ENCODE measurements around the gene ATG13.

DNA sequence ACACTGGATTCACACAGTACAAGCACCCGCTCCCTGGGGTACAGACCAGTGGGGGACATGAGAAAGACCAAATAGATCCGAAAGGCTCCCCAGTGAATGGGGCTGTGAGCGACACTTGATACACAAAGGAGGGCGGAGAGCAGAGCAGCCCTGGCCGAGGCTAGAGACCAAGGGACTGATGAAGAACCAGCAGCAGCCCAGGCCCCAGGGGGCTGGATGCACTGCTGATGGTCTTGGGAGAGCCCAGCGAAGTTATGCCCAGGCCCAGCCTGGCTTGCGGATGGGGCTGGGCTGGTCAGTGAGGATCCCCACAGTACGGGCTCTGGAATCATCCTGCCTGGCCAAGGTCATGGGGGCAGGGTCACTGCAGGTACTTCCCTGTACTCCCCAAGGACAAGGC, 59.8 kb downstream of the ATG13 start:
- TF ChIP-seq ZBTB17 (tag by site-specific recombination; IDR thresholded peaks at IDR 0.05) (no peak), ZBTB7A (tag by site-specific recombination; IDR thresholded peaks at IDR 0.05; ENCODE audit: low read depth) (no peak), ZBTB20 (tag by site-specific recombination; IDR thresholded peaks at IDR 0.05) (no peak), ZBTB8A (tag by site-specific recombination; IDR thresholded peaks at IDR 0.05) (no peak), ZNF621 (tag by site-specific recombination; IDR thresholded peaks at IDR 0.05) (no peak), SETDB1 (IDR thresholded peaks at IDR 0.05; ENCODE audit: insufficient read length, low read length) (no peak), ZNF221 (tag by site-specific recombination; IDR thresholded peaks at IDR 0.05; ENCODE audit: borderline replicate concordance) (no peak), ZNF701 (tag by site-specific recombination; IDR thresholded peaks at IDR 0.05) (no peak)
- TF ChIP-seq, protein P1, sequence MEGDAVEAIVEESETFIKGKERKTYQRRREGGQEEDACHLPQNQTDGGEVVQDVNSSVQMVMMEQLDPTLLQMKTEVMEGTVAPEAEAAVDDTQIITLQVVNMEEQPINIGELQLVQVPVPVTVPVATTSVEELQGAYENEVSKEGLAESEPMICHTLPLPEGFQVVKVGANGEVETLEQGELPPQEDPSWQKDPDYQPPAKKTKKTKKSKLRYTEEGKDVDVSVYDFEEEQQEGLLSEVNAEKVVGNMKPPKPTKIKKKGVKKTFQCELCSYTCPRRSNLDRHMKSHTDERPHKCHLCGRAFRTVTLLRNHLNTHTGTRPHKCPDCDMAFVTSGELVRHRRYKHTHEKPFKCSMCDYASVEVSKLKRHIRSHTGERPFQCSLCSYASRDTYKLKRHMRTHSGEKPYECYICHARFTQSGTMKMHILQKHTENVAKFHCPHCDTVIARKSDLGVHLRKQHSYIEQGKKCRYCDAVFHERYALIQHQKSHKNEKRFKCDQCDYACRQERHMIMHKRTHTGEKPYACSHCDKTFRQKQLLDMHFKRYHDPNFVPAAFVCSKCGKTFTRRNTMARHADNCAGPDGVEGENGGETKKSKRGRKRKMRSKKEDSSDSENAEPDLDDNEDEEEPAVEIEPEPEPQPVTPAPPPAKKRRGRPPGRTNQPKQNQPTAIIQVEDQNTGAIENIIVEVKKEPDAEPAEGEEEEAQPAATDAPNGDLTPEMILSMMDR (tag by site-specific recombination; IDR thresholded peaks at IDR 0.05), result no peak
- TF ChIP-seq, protein P2, sequence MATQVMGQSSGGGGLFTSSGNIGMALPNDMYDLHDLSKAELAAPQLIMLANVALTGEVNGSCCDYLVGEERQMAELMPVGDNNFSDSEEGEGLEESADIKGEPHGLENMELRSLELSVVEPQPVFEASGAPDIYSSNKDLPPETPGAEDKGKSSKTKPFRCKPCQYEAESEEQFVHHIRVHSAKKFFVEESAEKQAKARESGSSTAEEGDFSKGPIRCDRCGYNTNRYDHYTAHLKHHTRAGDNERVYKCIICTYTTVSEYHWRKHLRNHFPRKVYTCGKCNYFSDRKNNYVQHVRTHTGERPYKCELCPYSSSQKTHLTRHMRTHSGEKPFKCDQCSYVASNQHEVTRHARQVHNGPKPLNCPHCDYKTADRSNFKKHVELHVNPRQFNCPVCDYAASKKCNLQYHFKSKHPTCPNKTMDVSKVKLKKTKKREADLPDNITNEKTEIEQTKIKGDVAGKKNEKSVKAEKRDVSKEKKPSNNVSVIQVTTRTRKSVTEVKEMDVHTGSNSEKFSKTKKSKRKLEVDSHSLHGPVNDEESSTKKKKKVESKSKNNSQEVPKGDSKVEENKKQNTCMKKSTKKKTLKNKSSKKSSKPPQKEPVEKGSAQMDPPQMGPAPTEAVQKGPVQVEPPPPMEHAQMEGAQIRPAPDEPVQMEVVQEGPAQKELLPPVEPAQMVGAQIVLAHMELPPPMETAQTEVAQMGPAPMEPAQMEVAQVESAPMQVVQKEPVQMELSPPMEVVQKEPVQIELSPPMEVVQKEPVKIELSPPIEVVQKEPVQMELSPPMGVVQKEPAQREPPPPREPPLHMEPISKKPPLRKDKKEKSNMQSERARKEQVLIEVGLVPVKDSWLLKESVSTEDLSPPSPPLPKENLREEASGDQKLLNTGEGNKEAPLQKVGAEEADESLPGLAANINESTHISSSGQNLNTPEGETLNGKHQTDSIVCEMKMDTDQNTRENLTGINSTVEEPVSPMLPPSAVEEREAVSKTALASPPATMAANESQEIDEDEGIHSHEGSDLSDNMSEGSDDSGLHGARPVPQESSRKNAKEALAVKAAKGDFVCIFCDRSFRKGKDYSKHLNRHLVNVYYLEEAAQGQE (tag by site-specific recombination; IDR thresholded peaks at IDR 0.05), result no peak

All from HEK293 (cell line).